A673 (cell line): Measurements from ENCODE around the gene ARCN1. TPM values are rescaled to one million over a fixed set of nuclear protein-coding genes. Genes with fewer than 3 reads are reported as not detected.
A peak's percentile ranks its signal among the peaks of the same experiment; 100 is the strongest.
"Not testable (repeated sequence)": the region's sequence is repeated elsewhere in the genome, so short reads cannot be mapped to it uniquely, and the experiment has no call there.

Experiments
- BruUV-seq: library from RNA; stranded (reverse); fragments of 400-500 nt; replicated peaks from 2 replicates; lab custom pipeline; 2021; lab: Mats Ljungman, UMichigan
- CTCF ChIA-PET: fragments of 300-600 bp; sonication (Branson Sonifier 250); formaldehyde crosslinking; loops from one replicate; lab custom pipeline; 2022; ENCODE audit warnings: antibody characterized with exemption; lab: Charles Lee
- POLR2A ChIA-PET: fragments of 300-600 bp; sonication (Branson Sonifier 250); formaldehyde crosslinking; loops from one replicate; lab custom pipeline; 2022; ENCODE audit warnings: antibody characterized with exemption; ENCODE audit not compliant: low non-redundant PET; lab: Charles Lee
- DNase-seq: peaks from one replicate; pipeline ENCODE4 v3.0.0-alpha.2; 2015; ENCODE audit warnings: low spot score
- H3K27ac ChIP-seq: fragments of 200-600 bp; sonication (generic); 2 replicates; pipeline ENCODE4 v1.5.1; 2016; ENCODE audit warnings: mixed run types, low read depth, mild to moderate bottlenecking, mixed read lengths, antibody characterized with exemption, low read length; ENCODE audit not compliant: poor library complexity, severe bottlenecking
- H3K27me3 ChIP-seq: fragments of 200-600 bp; sonication (generic); replicated peaks from 2 replicates; pipeline ENCODE4 v1.6.1; 2017; ENCODE audit warnings: mixed run types, low read depth, mild to moderate bottlenecking, mixed read lengths, antibody characterized with exemption, low read length; ENCODE audit not compliant: insufficient read depth, poor library complexity
- H3K36me3 ChIP-seq: fragments of 200-600 bp; sonication (generic); 2 replicates; pipeline ENCODE4 v1.6.1; 2016; ENCODE audit warnings: mixed run types, mild to moderate bottlenecking, mixed read lengths, antibody characterized with exemption, low read length; ENCODE audit not compliant: insufficient read depth, poor library complexity, severe bottlenecking
- H3K4me1 ChIP-seq: fragments of 200-600 bp; sonication (generic); 2 replicates; pipeline ENCODE4 v1.6.1; 2017; ENCODE audit warnings: mixed run types, mild to moderate bottlenecking, mixed read lengths, antibody characterized with exemption, low read length; ENCODE audit not compliant: insufficient read depth, poor library complexity, severe bottlenecking
- H3K4me3 ChIP-seq: fragments of 200-600 bp; sonication (generic); 2 replicates; pipeline ENCODE4 v1.5.1; 2016; ENCODE audit warnings: low read depth, mixed run types, mild to moderate bottlenecking, mixed read lengths, low read length; ENCODE audit not compliant: poor library complexity, severe bottlenecking
- H3K9me3 ChIP-seq: fragments of 200-600 bp; sonication (generic); 2 replicates; pipeline ENCODE4 v1.6.1; 2016; ENCODE audit warnings: mixed run types, low read depth, mild to moderate bottlenecking, mixed read lengths, antibody characterized with exemption, low read length; ENCODE audit not compliant: poor library complexity, severe bottlenecking
- CTCF ChIP-seq: fragments of 300-800, 200-600 bp; sonication (generic); conservative IDR thresholded peaks from 2 replicates; pipeline ENCODE4 v1.5.1; 2017; ENCODE audit warnings: low read depth, mild to moderate bottlenecking, antibody characterized with exemption, low read length, moderate library complexity, mixed read lengths
- EZH2 ChIP-seq: fragments of 200-600 bp; sonication (generic); IDR thresholded peaks from 2 replicates; pipeline ENCODE4 v1.6.1; 2017; ENCODE audit warnings: borderline replicate concordance, low read depth, mild to moderate bottlenecking, mixed read lengths, antibody characterized with exemption, low read length; ENCODE audit not compliant: poor library complexity, severe bottlenecking
- intact Hi-C: fragments of 100-400 bp; cut with micrococcal nuclease; formaldehyde crosslinking; loops from one replicate; pipeline ENCODE4 v1.10.0; 2022; ENCODE audit not compliant: unreplicated experiment
- total RNA-seq: library from RNA; stranded (reverse); gene quantifications from 2 replicates; pipeline ENCODE4 v1.2.3, GENCODE V29; 2021

The ARCN1 gene
- total RNA-seq, 1 experiment from 2014 or later = 220 TPM

DNA sequence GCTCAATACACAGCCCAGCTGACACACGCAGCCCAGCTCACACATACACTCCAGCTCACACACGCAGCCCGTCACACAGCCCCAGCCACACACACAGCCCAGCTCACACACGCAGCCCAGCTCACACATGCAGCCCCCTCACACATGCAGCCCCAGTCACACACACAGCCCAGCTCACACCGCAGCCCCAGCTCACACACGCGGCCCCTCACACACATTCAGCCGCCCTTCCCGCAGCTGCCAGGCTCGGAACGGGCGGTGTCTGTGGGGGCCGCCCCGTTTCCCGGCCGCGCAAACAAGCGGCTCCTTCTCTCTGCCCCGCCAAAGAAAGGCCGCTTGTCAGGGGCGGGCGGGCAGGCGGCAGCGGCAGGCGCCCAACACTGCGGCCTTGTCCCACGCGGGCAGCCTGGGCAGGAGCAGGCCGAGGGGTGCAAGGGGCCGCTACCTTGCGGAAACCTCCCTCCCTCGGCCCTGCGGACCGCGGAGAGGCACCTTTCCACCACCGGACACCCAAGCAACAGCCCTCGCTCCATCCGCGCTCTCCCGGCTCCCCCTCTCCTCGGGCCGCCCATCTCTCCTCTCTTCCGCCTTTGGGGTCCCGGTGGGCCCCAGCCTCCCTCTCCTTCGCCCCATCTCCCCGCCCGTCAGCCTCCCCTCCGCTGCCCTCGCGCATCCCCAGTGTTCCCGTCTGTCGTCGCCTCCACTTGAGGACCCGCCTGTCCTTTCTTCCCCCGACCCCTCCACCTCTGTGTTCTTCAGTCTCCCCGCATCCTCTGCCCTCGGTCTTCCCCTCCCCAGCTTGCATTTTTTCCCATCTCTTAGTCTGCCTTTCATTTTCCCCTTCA lies 37.4 kb downstream of the ARCN1 start:
- Histone ChIP-seq H3K36me3 (no peaks in the 10 kb centered on the region), H3K4me3 (no peak overlapping the region), H3K9me3 (no peaks in the 10 kb centered on the region), H3K27me3 (no peaks in the 10 kb centered on the region), H3K4me1 (peaks cover 38% of the 10 kb centered on the region), H3K27ac (peak overlapping the region; percentile 65)
- DNase-seq = no peak
- no peak for TF ChIP-seq EZH2
- no peak for TF ChIP-seq CTCF
- CTCF ChIA-PET = interaction anchor here (1.1 to 2.1 kb wide), 2 partner anchors 11 to 15 kb away, joined by 4 to 10 read pairs; no protein-coding TSS in a partner anchor
- POLR2A ChIA-PET = interaction anchor here (0.5 kb wide), 1 partner anchor 147 kb away, joined by 6 read pairs; no protein-coding TSS in a partner anchor
- intact Hi-C loops = no loop called here
- no TSS peak for BruUV-seq

DNA sequence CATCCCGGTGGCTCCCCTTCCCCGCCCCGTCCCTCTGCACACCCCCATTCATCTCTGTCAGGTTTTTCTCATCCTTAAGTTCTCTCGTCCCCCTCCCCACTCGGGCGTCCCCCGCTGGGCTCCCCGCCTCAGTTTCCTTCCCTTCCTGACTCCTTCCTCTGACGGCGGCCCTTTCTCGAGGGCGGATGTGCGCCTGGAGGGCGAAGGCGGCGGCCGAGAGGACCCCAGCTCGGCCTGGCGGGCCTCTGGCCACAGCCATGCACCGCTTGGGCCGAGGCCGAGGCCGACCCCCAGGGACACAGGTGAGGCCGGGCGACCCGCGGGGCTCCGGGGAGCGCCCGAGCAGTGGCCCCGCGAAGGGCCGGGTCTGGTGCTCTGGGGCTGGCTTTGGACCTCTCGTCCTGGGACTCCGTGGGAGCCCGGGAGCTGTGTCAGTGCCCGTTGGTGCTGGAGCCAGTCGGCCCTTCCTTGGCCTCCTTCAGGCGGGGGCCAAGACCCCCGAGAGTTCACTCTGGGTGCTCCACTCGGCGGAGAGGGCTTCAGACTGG lies 38.1 kb downstream of the ARCN1 start:
- BruUV-seq = no TSS peak
- peaks cover 31% of the 10 kb centered on the region for H3K4me1 ChIP-seq
- H3K36me3 ChIP-seq = no peaks in the 10 kb centered on the region
- no peaks in the 10 kb centered on the region for H3K9me3 ChIP-seq
- H3K4me3 ChIP-seq = peak overlapping the region; percentile 39
- ChIA-PET CTCF (interaction anchor here (1.1 to 2.1 kb wide), 2 partner anchors 10 to 16 kb away, joined by 4 to 10 read pairs; no protein-coding TSS in a partner anchor), POLR2A (no interaction called here)
- no peak overlapping the region for H3K27ac ChIP-seq
- intact Hi-C loops = no loop called here
- no peak for DNase-seq
- TF ChIP-seq CTCF (no peak), EZH2 (no peak)
- no peaks in the 10 kb centered on the region for H3K27me3 ChIP-seq

DNA sequence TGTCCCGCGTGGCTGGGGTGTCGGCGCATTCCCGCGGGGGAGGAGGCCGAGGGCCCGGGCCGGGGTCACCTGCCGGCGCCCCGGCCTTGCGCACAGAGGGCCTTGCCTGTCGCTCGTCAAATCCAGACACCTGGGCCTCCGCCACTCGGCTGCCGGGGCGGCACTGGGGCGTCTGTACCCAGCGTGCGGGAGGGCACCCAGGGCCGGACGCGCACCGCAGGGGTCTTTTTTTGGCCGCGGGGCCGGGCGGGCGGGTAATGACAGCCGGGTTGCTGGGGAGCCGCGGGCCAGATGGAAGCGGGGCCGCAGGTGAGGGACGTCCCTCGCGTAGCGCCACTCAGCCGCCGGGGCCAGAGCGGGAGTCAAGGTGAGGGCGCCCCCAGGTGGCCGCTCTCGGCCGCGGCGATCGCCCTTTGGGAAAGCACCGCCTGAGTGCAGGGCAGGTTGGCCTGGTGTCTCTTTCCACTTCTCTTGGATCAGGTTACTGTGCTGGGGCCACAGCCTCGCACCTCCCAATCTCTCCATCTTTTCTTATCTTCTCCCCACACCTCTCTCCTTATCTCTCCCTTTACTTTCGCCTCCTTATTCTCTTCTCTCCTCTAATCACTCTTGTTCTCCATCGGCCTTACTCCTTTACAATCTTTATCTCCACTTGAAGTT lies 38.7 kb downstream of the ARCN1 start:
- H3K4me1 ChIP-seq = peaks cover 25% of the 10 kb centered on the region
- POLR2A ChIA-PET = no interaction called here
- intact Hi-C loops = no loop called here
- H3K9me3 ChIP-seq = no peaks in the 10 kb centered on the region
- DNase-seq = peak; percentile 77
- CTCF ChIA-PET = interaction anchor here (2.1 kb wide), 1 partner anchor 10 kb away, joined by 10 read pairs; no protein-coding TSS in a partner anchor
- no peaks in the 10 kb centered on the region for H3K36me3 ChIP-seq
- BruUV-seq = no TSS peak
- peak overlapping the region; percentile 39 for H3K4me3 ChIP-seq
- H3K27ac ChIP-seq = no peak overlapping the region
- no peaks in the 10 kb centered on the region for H3K27me3 ChIP-seq
- no peak for TF ChIP-seq EZH2
- peak; percentile 91 for TF ChIP-seq CTCF

DNA sequence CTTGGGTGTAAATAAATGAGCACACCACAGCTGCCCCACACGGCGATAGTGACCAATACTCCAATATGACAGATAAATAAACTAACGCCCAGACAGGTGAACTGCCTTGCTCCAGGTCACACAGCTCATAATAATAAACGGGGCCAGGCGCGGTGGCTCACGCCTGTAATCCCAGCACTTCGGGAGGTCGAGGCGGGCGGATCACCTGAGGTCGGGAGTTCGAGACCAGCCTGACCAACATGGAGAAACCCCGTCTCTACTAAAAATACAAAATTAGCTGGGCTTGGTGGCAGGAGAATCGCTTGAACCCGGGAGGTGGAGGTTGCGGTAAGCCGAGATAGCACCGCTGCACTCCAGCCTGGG lies 39.2 kb downstream of the ARCN1 start:
- BruUV-seq, H3K9me3 ChIP-seq, intact Hi-C loops, H3K27ac ChIP-seq, DNase-seq, POLR2A ChIA-PET, H3K27me3 ChIP-seq, H3K4me3 ChIP-seq, H3K36me3 ChIP-seq: not testable (repeated sequence)
- H3K4me1 ChIP-seq = peaks cover 19% of the 10 kb centered on the region
- CTCF ChIA-PET = interaction anchor here (2.1 kb wide), 1 partner anchor 9 kb away, joined by 10 read pairs; no protein-coding TSS in a partner anchor
